ENCODE results near the gene EMC8.

- TF ChIP-seq POLR2AphosphoS5 (IDR thresholded peaks at IDR 0.05; ENCODE audit: low read depth, low read length) = no peak
- no peak for TF ChIP-seq CTCF (IDR thresholded peaks at IDR 0.05)
- no peak for TF ChIP-seq RFX5 (IDR thresholded peaks at IDR 0.05; ENCODE audit: low read length)
- TF ChIP-seq MXI1 (IDR thresholded peaks at IDR 0.05; ENCODE audit: low read depth, low read length) = no peak
- TF ChIP-seq ELF1 (IDR thresholded peaks at IDR 0.05) = no peak
- TF ChIP-seq SIN3A (IDR thresholded peaks at IDR 0.05; ENCODE audit: borderline replicate concordance, low read depth, low read length) = no peak
- no peak for TF ChIP-seq RAD21 (IDR thresholded peaks at IDR 0.05; ENCODE audit: low read length)
- TF ChIP-seq CHD2 (IDR thresholded peaks at IDR 0.05; ENCODE audit: low read length, partially characterized antibody) = no peak
- TF ChIP-seq FOXM1 (IDR thresholded peaks at IDR 0.05; ENCODE audit: low read depth) = no peak
- TF ChIP-seq, protein P1, sequence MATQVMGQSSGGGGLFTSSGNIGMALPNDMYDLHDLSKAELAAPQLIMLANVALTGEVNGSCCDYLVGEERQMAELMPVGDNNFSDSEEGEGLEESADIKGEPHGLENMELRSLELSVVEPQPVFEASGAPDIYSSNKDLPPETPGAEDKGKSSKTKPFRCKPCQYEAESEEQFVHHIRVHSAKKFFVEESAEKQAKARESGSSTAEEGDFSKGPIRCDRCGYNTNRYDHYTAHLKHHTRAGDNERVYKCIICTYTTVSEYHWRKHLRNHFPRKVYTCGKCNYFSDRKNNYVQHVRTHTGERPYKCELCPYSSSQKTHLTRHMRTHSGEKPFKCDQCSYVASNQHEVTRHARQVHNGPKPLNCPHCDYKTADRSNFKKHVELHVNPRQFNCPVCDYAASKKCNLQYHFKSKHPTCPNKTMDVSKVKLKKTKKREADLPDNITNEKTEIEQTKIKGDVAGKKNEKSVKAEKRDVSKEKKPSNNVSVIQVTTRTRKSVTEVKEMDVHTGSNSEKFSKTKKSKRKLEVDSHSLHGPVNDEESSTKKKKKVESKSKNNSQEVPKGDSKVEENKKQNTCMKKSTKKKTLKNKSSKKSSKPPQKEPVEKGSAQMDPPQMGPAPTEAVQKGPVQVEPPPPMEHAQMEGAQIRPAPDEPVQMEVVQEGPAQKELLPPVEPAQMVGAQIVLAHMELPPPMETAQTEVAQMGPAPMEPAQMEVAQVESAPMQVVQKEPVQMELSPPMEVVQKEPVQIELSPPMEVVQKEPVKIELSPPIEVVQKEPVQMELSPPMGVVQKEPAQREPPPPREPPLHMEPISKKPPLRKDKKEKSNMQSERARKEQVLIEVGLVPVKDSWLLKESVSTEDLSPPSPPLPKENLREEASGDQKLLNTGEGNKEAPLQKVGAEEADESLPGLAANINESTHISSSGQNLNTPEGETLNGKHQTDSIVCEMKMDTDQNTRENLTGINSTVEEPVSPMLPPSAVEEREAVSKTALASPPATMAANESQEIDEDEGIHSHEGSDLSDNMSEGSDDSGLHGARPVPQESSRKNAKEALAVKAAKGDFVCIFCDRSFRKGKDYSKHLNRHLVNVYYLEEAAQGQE (IDR thresholded peaks at IDR 0.05; ENCODE audit: low read depth, low read length) = no peak
- TF ChIP-seq USF2 (IDR thresholded peaks at IDR 0.05; ENCODE audit: borderline replicate concordance, low read depth, low read length) = no peak
These were observed 951 bp upstream of the EMC8 start for GRCh38 chr16:85800321-85800669.
